GOT3 (cell line): ENCODE results near the gene ATF1.
"Not testable (repeated sequence)": the region's sequence is repeated elsewhere in the genome, so short reads cannot be mapped to it uniquely, and the experiment has no call there.

Source experiments
- DNase-seq: peaks from one replicate; lab custom pipeline; 2025; ENCODE audit warnings: mixed read lengths; lab: John Stamatoyannopoulos, UW

ATF1 gene

DNA sequence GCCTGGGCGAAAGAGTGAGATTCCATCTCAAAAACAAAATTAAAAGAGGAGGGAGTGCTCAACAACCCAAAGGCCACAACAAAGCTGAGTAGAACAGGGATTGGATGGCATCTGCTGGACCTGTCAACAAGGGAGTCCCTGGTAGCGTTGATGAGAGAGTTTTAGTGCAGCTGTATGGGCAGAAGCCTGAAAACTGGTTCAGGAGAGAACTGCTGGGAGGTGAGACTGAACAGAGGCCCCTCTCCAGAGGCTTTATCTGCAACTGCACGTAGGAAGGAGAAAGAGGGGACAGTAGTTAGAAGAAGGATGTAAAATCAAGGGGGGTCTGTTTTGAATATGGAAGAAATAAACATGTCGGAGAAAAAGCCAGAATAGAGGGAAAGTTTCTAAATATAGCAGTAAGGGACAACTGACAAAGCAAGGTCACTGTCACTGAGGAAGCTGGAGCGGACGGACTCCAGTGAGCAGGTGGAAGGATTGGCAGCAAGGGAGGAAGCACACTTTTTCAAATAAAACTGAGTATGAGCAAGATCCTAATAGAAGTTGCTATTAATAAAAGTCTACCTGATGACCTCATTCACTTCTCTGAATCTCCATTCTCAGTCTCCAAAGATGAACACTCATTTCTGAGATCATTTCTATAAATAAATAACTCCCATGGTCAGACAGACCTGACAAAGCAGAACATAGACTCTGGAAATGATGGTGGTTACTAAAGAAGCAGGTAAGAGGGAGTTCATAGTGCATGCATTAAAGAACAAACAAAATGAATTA, 11.8 kb upstream of the ATF1 start:
- DNase-seq, result no peak

DNA sequence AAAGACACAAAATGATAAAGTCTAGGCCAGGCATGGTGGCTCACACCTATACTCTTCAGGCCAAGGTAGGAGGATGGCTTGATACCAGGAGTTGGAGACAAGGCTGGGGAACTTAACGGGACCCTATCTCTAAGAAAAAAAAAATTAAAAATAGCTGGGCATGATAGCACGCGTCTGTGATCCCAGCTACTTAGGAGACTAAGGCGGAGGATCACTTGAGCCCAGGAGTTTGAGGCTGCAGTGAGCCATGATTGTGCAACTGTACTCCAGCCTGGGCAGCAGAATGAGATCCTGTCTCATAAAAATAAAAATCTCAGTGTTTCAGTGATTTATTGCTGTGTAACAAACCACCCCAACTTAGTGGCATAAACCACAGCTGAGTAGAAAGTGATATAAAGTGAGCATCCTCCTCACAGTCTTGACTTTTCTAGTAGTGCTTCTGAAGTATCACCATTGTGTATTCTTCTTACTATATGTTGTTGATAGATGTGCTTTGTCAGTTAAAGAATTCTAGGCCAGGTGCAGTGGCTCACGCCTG, 10.6 kb upstream of the ATF1 start:
- no peak for DNase-seq

DNA sequence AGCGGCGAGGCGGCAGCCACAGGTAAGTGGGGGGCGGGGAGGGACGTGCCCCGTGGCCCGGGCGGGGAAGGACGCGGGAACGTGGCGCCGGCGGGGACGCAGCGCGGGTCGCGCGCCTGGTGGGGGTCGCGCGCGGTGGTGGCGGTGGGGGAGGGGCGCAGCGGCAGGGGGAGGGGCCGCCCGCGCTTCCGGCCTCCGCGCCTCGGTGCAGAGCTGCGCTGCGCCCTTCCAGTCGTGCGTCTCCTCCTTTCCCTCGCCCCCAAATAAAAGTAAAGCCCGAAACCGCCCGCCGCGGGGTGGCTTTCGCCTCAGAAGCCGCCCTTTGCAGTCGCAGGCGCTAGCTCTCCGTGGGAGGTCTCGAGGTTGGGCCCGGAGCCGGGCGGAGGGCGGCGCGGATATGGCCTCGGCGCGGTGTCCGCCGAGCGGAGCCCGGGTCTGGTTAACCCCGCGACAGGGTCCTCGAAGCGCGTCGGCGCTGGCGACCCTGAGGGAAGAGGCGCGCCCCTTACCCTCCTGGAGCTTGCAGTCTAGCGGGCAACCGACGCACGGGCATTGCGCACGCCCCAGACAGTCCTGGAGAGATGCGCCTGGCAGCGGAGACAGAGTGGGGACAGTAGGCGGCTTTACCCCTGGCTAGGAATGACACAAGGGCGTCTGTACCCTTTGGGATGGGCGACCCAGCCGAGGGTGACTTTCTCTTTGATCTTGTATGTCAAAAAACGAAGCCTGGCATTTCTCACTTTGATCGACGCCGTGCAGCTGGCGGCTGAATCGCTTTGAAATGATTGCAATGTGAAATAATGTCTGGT, 589 bp downstream of the ATF1 start:
- DNase-seq, result no peak

DNA sequence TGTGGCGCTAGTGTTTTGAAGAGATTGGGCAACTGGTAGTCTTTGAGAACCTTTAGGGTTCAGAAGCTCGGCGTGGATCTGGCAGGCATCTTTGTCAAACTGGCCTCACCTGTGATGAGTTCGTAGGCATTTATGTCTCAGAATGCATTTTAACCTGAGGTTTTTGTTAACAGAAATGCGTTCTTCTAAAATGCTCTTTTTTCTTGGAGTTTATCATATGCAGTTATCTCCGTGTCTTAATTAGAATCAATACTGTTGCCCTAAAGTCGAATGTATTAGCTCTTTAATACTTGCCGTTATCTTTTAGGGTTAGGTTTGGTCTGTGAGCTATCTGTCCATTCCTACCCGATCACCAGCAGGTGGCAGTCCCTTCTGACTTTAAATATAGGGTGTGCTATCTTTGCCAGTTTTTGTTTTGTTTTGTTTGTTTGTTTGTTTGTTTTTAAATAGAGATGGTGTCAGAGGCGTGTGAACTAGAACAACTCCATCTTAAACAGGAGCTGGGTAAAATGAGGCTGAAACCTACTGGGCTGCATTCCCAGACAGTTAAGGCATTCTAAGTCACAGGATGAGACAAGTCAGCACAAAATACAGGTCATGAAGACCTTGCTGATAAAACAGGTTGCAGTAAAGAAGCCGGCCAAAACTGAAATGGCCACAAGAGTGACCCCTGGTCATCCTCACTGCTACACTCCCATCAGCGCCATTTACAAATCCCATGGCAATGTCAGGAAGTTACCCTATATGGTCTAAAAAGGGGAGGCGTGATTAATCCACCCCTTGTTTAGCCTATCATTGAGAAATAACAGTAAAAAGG, 1.4 kb downstream of the ATF1 start:
- DNase-seq, result no peak

DNA sequence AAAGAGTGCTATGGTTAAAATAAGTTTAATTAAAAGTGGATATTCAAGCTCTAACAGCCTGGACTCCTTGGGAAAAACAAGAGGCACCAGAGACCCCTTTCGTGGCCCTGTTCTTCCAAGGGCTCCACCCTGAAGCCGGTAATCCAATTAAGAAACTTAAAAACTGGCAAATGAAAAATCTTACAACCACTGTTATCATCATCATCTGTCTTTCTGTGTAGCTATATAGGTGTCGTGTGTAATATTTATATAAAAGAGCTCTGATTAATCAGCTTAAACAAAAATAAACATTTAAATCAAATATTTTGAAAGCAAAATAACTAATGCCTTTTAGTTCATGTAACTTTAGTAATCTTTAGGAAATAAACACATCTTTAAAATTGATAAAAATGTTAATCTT, 4.5 kb downstream of the ATF1 start:
- no peak for DNase-seq

DNA sequence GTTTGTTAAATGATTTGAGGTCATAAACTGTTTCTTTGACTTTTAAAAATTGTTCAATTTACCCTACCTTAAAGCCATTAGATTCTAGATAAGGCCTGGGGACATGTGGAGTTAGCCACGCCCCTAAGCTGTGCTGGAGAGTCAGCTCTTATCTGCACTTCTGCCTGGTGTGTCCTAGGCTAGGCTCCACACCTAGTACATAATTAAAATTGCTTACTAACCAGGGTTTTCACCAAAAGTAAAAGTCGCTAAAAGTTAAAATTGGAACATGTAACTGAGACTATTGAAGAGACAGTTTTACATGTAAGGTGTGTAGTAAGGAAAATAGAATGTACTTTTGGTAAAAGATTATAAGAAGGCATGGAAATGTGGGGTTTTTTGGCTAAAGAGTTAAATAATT, 4.9 kb downstream of the ATF1 start:
- not testable (repeated sequence) for DNase-seq

- no peak for DNase-seq
These were observed 7.5 kb downstream of the ATF1 start for GRCh38 chr12:50771409-50771808.

DNA sequence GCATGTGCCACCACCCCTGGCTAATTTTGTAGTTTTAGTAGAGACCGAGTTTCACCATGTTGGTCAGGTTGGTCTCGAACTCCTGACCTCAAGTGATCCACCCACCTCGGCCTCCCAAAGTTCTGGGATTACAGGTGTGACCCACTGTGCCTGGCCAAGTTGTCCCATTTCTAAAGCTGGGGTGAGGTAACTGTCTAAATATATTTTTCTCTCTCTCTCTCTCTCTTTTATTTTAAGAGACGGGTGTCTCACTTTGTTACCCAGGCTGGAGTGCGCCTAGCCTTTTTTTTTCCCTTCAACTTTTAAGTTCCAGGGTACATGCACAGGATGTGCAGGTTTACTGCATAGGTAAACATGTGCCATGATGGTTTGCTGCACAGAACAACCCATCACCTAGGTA, 8.6 kb downstream of the ATF1 start:
- no peak for DNase-seq

DNA sequence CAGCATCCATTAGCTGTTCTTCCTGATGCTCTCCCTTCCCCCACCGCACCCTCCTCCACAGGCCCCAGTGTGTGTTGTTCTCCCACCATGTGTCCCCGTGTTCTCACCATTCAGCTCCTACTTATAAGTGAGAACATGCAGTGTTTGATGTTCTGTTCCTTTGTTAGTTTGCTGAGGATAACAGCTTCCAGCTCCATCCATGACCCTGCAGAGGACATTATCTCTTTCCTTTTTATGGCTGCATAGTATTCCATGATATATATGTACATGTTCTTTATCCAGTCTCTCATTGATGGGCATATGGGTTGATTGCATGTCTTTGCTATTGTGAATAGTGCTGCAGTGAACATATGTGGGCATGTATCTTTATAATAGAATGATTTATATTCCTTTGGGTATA, 9.0 kb downstream of the ATF1 start:
- no peak for DNase-seq

GRCh38 chr12:50775251-50775650, 11.3 kb downstream of the ATF1 start:
- no peak for DNase-seq

DNA sequence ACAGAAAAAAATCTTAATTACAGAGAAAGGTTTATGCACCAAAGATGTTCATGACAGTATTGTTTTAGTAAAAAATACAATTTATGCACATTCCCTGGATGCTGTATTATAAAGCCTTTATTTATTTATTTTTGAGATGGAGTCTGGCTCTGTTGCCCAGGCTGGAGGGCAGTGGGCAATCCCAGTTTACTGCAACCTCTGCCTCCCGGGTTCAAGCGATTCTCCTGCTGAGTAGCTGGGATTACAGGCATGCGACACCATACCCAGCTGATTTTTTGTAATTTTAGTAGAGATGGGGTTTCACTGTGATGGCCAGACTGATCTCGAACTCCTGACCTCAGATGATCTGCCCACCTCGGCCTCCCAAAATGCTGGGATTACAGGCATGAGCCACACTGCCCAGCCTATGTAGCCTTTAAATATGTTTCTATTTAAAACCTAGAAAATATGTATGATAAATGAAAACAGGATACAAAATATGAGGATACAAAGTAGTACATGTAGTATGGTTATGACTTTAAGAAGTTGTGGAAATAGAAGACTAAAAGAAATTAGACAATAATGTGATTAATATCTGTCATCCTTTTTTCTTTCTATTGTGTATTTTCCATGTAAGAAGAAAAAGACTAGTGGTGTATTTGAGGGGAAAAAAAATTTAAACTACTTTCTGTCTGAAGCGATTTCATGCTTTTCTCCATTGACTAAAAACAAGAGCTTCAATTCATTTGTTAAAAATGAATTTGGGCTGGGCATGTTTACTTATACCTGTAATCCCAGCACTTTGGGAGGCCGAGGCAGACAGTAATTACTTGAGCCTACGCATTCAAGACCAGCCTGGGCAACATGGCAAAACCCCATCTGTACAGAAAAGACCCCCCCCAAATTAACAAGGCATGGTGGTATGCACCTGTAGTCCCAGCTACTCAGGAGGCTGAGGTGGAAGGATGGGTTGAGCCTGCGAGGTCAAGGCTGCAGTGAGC, 13.1 kb downstream of the ATF1 start:
- no peak for DNase-seq

DNA sequence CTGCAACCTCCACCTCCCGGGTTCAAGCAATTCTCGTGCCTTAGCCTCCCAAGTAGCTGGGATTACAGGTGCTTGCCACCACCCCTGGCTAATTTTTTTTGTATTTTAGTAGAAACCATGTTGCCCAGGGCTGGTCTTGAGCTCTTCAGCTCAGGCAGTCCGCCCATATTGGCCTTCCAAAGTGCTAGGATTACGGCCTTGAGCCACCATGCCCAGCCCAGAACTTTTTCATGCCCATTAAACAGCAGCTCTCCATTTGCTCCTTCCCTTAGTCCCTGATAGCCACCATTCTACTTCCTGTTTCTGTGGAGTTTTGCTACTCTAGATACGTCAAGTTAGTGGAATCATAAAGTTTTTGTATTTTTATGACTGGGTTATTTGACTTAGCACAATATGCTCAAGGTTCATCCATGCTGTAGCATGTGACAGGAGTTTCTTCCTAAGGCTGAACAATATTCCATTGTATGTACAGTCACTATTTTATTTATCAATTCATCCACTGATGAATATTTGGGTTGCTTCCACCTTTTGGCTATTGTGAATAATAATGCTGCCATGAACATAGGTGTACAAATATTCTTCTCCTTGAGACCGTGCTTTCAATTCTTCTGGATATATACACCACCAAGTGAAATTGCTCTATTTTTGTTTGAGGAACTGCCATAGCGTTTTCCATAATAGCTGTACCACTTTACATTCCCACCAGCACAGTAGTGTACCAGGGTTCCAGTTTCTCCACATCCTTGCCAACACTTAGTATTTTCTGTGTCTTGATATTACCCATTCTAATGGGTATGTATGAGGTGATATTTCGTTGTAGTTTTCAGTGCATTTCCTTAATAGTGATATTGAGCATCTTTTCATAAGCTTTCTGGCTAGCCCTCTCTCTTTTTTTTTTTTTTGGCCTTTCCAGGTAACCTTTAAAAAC, 15.0 kb downstream of the ATF1 start:
- DNase-seq, result no peak

GRCh38 chr12:50780013-50780412, 16.1 kb downstream of the ATF1 start:
- no peak for DNase-seq

- DNase-seq, result no peak
These were observed 20.6 kb downstream of the ATF1 start for GRCh38 chr12:50784501-50784900.

DNA sequence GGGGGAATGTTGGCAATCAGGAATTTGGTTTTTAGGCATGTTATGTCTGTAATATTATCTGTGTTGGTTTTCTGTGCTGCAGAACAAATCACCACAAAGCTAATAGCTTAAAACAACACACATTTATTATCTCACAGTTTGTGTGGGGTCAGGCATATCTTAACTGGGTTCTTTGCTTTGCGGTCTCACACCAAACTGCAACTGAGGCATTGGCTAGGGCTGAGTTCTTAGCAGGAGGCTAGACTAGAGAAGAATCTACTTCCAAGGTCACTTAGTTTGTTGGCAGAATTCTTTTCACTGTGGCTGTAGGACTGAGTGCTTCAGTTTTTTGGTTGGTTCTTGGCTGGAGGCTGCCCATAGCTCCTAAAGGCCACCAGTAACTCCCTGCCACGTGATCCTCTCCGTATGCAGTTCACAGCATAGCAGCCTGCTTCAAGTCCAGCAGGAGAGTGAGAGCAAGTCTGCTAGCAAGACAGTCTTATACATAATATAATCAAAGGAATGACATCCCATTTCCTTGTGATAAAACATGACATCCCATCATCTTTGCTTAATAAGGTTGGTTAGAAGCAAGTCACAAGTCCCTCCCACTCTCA, 21.6 kb downstream of the ATF1 start:
- no peak for DNase-seq

DNA sequence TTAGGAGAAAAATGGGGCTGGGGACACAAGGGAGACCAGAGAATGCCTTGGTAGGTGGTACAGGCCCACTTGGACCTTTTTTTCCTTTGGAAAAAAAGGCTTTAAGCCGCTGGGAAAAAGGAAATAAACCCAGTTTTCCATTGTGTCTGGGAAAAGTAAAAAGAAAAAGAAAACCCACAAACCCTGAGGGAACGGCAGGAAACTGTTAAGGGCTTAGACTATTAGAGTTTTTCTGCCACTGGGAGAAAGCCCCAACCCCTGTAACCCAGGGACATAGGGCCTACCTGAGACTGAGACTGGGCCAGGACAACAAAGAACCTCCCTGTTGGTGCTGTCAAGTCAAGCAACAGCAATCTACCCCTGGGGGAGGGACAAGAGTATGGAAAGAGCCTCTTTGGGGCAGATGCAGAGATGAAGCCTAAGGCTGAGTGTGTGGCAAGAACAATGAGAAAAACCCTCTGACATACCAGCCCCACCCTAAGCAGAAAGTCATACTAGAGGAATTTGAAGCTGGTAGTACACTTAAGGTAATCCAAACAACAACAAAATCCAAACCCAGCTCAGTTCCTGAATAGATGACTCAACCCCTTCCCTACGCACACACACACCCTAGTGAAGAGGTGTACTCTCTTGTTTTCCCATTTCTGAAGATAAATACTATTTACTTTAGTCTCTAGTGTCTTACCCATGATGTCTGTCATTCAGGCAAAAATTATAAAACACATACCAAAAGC, 22.8 kb downstream of the ATF1 start:
- DNase-seq, result no peak

GRCh38 chr12:50787618-50788017, 23.7 kb downstream of the ATF1 start:
- no peak for DNase-seq

DNA sequence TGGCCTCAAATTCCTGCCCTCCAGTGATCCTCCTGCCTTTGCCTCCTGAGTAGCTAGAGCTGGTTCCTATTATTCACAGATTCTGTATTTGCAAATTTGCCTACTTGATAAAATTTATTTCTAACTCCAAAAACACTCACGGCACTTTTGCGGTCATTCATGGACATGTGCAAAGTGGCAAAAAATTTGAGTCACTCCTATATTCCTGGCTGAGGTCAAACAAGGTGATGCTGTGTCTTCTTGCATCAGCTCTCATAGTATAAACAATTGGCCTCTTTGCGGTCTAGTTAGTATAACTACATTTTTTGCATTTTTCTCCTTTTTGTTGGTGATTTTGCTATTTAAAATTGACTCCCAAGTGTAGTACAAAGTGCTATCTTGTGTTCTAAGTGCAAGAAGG, 24.7 kb downstream of the ATF1 start:
- DNase-seq, result no peak

- no peak for DNase-seq
These were observed 26.2 kb downstream of the ATF1 start for GRCh38 chr12:50790081-50790480.
